COR-L47 (cell line): ENCODE data around the gene S100A9.
"Not testable (repeated sequence)": the region's sequence is repeated elsewhere in the genome, so short reads cannot be mapped to it uniquely, and the experiment has no call there.

ENCODE experiments used
- DNase-seq: peaks from one replicate; lab custom pipeline; 2025; lab: John Stamatoyannopoulos, UW

S100A9 gene

DNA sequence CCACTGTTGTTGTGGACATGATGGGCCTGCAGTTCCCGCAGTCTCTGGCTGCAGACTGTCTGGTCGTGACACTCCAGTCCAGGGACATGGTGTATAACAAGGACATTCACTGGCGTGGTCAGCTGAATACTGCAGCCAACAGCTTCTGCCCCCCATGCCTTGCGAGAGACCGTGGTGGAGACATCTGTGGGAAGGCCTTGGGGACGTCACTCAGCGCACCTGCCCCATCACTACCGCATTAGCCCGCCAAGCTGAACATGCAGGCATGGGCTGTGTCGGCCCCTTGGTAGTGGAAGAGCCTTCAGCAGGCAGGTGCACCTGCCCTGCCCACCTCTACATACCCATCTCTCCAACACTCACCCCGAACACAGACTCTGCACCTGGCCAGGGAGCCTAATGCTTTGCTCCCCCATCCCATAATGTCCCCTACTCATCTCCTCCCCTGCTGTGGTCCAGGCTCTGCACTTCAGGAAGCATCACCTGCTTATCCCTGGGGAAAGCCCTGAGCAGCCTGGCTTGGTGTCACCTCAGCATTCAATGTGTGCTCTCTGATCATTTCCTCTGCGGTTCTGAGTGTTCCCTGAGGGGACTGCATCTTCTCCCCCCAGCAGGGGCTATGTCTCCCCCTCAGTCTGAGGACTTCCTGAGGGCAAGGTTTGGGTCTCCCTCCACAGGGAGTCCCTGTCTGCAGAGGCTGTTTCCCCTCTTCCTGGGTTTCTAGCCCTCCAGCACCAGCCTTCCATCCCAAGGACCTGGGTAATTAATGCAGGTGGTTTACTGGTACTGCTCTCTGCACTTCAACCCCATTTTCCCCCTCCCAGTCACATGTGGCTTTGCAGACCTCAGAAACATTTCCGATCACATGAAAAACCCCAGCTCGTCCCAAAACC is 12.2 kb upstream of the S100A9 start:
- no peak for DNase-seq

DNA sequence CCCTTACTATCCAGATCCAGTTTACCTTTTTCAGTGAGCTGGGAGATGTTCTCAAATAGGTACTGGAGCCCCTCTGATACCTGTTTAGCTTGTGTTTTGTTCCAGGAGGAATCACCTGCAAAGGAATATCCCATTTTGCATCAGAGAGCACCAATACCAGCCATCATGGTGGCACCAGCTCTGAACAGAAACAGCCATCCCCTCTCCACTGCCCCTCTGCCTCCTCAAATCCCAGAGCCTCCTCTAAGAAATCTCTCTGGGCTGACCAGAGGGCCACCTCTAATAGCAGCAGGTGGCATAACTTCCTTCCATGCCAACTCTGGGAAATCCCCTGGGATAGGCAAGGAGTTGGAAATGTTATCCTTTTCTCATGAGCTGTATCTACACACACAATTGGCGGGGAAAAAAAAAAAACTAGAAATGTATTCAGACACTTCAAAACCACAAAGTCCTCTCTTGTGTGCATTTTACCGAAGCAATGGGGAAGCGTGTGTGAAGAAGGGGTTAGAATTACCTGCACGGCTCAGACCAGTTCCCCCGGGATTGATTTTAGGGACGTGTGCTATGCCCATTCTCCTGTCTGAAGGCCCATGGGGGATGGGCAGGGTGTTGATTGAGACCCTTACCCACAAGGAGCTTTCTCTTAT is 11.5 kb upstream of the S100A9 start:
- DNase-seq, result no peak

DNA sequence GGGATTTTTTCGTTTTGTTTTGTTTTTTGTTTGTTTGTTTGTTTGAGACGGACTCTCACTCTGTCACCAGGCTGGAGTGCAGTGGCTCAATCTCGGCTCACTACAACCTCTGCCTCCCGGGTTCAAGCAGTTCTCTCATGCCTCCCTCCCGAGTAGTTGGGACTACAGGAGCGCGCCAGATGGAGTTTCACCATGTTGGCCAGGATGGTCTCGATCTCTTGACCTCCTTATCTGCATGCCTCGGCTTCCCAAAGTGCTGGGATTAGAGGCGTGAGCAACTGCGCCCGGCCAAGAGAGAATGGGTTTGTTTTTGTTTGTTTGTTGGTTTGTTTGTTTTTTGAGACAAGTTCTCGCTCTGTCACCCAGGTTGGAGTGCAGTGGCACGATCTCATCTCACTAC is 10.6 kb upstream of the S100A9 start:
- DNase-seq, result not testable (repeated sequence)

DNA sequence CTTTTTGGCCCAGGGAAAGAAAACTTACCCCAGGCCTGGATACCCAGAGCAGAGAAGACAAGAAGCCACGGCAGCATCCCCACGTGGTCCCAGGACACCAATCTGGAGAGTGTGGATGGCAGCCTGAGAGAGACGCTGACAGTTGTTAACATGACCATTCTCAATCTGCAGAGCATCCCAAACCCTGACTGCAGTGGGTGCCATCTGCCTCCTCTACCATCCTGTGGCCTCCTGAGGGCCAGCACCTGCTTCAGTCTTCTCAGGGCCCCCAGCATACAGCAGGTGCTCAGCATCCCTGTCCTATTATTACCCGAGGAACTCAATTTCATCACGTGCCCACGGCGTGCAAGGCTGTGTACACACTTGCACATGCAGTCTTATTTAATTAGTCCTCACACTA is 9.8 kb upstream of the S100A9 start:
- no peak for DNase-seq

- no peak for DNase-seq
Measured at GRCh38 chr1:153348511-153349362, 8.9 kb upstream of the S100A9 start, which contains the start of gene PGLYRP4. PGLYRP4 (minus strand) TSS chr1:153348841; CDS start chr1:153347932, 909 bp downstream.

GRCh38 chr1:153349363-153350320 is 8.0 kb upstream of the S100A9 start:
- DNase-seq, result peak; percentile 14

GRCh38 chr1:153350321-153350957 is 7.2 kb upstream of the S100A9 start:
- DNase-seq, result no peak

DNA sequence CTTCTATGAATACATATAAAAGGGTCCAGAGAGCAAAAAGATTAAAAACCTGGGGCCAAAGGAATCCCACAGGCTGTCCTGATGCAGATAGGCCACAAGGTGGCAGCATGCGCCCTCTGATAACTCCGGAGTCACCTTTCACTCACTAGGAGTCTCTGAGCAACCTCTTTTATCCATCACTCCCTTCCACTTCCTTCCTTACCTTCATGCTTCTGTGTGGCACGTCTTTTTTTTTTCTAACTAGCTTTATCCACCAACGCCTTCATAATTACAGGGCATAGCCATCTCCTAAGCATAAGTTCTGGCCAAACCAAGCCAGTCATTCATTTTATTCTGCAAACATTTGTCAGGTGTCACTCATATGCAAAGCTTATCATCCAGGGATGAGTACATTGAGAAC is 5.1 kb upstream of the S100A9 start:
- peak; percentile 73 for DNase-seq

DNA sequence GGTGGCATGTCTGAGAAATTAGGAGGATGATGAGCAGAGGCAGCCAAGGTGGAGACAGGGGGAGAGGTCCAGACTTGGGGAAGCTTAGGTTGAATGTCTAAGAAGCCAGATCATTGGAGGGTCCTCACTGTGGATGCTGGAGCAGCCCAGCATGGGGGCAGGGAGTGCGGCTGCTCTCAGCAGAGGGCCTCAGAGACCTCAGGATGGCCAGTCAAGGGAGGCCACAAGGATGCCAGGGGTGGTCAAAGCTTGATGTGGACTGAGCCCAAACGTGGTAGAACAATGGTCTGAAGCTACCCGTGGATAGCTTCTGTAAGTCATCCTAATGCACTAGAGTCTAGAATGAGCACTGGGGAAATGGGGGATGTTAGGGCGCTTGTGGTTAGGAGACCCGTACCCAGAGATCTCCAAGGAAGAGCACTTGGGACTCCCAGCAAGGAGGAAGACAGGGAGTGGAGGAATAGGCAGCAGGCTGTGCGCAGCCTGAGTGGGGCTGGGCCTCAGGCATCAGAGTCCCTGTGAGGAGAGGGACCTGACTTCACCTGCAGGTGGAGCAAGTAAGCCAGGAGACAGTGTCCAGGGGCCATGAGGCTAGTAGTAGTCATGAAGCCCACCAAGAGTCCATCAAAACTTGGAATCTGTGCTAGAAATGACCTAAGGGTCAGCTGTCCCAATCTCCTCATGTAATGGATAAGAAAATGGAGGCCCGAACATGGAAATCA is 4.3 kb upstream of the S100A9 start:
- DNase-seq, result peak; percentile 21

DNA sequence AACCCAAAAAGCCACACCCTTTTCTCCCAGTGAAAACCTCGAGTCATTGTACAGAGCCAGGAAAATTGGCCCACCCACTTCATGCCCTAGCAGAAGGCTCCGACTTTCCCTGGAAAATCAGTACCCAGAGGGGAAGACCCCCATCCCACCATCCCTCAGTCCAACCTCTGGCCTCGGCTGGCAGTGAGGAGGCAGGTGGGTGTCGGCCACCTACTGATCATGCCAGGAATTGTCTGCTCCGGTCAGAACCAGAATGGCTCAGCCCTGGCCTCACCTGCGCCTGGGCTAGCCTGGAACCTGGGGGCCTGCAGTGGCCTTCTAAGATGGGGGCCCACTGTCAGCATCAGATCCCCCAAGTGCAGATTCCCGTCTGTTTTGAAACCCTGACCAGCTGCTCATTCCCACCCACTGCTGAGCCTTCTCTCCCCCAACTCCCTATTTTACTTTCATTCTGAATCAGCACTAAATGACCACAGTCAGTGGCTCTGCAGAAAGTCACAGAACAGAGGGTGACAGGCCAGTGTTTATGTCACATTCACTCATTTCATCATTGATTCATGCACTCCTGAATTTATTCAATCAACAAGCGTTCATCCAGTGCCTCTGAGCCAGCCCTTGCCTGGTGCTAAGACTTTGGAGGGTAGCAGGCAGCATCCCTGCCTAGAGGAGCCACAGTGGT is 3.0 kb upstream of the S100A9 start:
- no peak for DNase-seq

GRCh38 chr1:153355445-153356071 is 2.1 kb upstream of the S100A9 start:
- peak; percentile 76 for DNase-seq

- DNase-seq, result no peak
Measured at GRCh38 chr1:153356392-153357075, 1.1 kb upstream of the S100A9 start.

DNA sequence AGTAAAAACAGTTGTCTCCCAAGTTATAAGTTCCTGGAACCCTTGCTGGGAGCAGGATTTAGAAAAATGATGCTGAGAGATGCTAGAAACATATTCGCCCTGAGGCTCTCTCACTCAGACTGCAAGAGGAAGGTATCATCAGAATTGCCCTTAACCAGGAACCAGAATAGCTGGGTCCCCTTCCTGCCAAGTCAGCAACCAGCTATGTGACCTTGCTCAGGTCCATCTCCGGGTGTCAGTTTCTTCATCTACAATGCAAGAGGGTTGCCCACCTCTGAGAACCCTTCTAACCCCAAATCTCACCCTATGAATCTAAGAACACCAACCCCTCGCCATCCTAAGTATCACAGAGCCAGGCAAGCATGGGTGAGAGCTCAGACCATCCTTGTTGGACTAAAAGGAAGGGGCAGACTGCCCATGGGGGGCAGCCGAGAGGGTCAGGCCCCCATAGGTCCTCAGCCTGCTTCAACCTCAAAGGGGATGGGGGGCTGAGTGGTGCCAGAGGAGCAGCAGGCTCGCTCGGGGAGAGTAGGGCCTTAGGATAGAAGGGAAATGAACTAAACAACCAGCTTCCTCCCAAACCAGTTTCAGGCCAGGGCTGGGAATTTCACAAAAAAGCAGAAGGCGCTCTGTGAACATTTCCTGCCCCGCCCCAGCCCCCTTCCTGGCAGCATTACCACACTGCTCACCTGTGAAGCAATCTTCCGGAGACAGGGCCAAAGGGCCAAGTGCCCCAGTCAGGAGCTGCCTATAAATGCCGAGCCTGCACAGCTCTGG is 390 bp upstream of the S100A9 start:
- no peak for DNase-seq

GRCh38 chr1:153358691-153358975 is 979 bp downstream of the S100A9 start:
- DNase-seq, result no peak

DNA sequence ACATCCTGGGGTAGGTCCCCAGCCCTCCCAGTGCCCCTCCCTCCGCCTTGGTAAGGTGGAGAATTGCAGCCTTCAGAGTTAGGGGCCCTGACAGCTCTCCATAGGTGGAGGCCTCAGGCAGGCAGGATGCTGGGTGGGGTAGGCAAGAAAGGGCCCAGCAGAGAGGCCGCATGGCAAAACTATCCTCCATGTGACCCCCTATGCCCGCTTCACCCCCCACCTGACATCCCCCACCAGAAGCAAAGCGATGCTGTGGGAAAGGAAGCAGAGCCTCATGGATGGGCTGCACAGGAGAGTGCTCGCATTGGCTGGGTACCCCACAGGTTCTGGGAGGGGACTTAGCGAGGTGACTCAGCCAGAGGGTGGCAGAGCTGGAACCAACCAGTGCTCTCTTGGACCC is 1.6 kb downstream of the S100A9 start:
- DNase-seq, result no peak

GRCh38 chr1:153360190-153360589 is 2.5 kb downstream of the S100A9 start:
- no peak for DNase-seq

- no peak for DNase-seq
Measured at GRCh38 chr1:153360592-153361479, 3.2 kb downstream of the S100A9 start.
